Central memory CD4-positive, alpha-beta T cell (primary cell): ENCODE data around the gene PPP2R5D.

Experiments used
- DNase-seq: peaks from one replicate; pipeline ENCODE4 v3.0.0; 2022

Gene PPP2R5D

GRCh38 chr6:43060034-43060754 lies 75.8 kb downstream of the PPP2R5D start:
- DNase-seq: no peak

DNA sequence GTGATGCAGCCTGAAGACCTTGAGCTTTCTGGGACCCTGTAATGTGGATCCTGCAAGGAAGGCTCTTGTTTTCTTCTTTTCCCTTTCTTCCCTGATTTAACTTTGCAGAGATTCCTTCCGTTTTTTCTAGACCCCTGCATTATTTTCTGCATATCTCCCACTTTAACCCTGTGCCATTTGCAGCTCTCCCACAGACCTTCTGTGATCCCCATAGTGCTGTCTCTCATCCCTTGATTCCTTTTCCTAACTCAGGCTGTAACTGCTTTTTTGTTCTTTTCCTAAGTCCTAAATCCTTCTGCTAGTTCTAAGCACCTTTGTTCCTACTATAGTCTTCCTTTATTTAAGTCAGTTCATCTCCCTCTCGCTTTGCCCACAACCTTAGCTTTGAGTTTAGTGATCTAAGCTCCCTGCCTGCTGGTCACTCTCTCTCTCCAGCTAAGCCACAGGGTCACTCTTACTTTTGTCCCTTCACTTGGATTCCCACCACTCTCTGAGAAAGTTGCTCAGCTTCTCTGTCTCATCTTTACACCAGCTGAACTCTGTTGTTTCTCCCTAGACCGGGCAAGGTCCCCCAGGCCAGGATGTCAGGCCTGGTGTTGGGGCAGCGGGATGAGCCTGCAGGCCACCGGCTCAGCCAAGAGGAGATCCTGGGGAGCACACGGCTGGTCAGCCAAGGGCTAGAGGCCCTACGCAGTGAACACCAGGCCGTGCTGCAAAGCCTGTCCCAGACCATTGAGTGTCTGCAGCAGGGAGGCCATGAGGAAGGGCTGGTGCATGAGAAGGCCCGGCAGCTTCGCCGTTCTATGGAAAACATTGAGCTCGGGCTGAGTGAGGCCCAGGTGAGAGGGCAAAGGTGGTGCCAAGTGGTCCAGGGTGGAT lies 76.6 kb downstream of the PPP2R5D start:
- DNase-seq: no peak

DNA sequence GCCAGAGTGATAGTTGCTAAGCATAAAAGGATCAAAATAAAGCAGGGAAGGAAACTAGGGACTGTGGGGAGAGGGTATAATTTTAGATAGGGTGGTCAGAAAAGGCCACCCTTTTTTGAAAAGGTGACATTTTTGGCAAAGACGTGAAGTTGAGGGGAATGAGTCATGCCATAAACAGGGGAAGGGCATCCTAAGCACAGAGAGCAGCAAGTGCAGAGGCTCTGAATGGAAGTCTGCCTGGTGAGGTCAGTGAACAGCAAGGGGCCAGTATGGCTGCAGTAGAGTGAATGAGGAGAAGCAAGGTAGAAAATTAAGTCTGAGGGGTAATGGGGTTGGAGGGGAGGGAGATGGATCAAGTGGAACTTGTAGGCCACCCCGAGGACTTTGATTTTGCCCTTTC lies 77.5 kb downstream of the PPP2R5D start:
- DNase-seq: no peak
